HCT116 (cell line): ENCODE measurements around the gene SGMS1.

Experiments used
- CTCF ChIP-seq, 3 experiments: fragments of 200-600 bp in 1 of 3; sonication (generic) in 1 of 3; IDR thresholded peaks in 2 of 3; conservative IDR thresholded peaks in 1 of 3; 2 replicates each; pipeline ENCODE4 v1.5.1; 2012 to 2017; ENCODE audit warnings: low read depth in 2 of 3, low read length in 2 of 3, antibody characterized with exemption in 1 of 3, borderline replicate concordance in 1 of 3, control low read depth in 1 of 3, mild to moderate bottlenecking in 1 of 3, mixed read lengths in 1 of 3, mixed run types in 1 of 3, moderate library complexity in 1 of 3; ENCODE audit not compliant: insufficient read depth in 1 of 3
- EGR1 ChIP-seq: IDR thresholded peaks from 2 replicates; pipeline ENCODE4 v1.6.1; 2012; ENCODE audit warnings: low read depth
- EZH2 ChIP-seq: fragments of 200-600 bp; sonication (generic); IDR thresholded peaks from 2 replicates; pipeline ENCODE4 v1.6.1; 2017; ENCODE audit warnings: antibody characterized with exemption, mixed run types
- TF ChIP-seq, protein P1 (sequence below): IDR thresholded peaks from 2 replicates; pipeline ENCODE4 v1.6.1; 2012; ENCODE audit warnings: low read depth

GRCh38 chr10:50436805-50437204 lies 187.0 kb downstream of the SGMS1 start:
- TF ChIP-seq CTCF (IDR thresholded peaks at IDR 0.05 in 2 of 3, conservative IDR thresholded peaks at IDR 0.05 in 1 of 3; ENCODE audit: borderline replicate concordance in 1 of 3, insufficient read depth in 1 of 3, low read depth in 2 of 3, low read length in 2 of 3) (no peak), EGR1 (no peak), EZH2 (no peak)
- TF ChIP-seq, protein P1, sequence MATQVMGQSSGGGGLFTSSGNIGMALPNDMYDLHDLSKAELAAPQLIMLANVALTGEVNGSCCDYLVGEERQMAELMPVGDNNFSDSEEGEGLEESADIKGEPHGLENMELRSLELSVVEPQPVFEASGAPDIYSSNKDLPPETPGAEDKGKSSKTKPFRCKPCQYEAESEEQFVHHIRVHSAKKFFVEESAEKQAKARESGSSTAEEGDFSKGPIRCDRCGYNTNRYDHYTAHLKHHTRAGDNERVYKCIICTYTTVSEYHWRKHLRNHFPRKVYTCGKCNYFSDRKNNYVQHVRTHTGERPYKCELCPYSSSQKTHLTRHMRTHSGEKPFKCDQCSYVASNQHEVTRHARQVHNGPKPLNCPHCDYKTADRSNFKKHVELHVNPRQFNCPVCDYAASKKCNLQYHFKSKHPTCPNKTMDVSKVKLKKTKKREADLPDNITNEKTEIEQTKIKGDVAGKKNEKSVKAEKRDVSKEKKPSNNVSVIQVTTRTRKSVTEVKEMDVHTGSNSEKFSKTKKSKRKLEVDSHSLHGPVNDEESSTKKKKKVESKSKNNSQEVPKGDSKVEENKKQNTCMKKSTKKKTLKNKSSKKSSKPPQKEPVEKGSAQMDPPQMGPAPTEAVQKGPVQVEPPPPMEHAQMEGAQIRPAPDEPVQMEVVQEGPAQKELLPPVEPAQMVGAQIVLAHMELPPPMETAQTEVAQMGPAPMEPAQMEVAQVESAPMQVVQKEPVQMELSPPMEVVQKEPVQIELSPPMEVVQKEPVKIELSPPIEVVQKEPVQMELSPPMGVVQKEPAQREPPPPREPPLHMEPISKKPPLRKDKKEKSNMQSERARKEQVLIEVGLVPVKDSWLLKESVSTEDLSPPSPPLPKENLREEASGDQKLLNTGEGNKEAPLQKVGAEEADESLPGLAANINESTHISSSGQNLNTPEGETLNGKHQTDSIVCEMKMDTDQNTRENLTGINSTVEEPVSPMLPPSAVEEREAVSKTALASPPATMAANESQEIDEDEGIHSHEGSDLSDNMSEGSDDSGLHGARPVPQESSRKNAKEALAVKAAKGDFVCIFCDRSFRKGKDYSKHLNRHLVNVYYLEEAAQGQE, result no peak
